ENCODE results near the gene SLC47A2. TPM values are rescaled to one million over a fixed set of nuclear protein-coding genes. Genes with fewer than 3 reads are reported as not detected.

The SLC47A2 gene
- polyA plus RNA-seq, 1 experiment = not detected

- no peak overlapping the region for H3K4me3 ChIP-seq (ENCODE audit: low read depth, low read length)
- ChIA-PET CTCF (interaction anchor here (1.2 to 7.6 kb wide), 4 partner anchors 8 to 398 kb away, joined by 3 to 84 read pairs (median 29); partner anchors contain the start of genes ALDH3A1 and B9D1), POLR2A (no interaction called here)
- TF ChIP-seq CTCF (IDR thresholded peaks at IDR 0.05; ENCODE audit: insufficient read depth, low read depth, low read length) = no peak
- no peaks in the 10 kb centered on the region; the same call in none of the 2 replicates for H3K27me3 ChIP-seq (ENCODE audit: control insufficient read depth, insufficient read depth, low read length)
- no peak for DNase-seq (ENCODE audit: low read depth)
- no peaks in the 10 kb centered on the region for H3K36me3 ChIP-seq (ENCODE audit: control insufficient read depth, insufficient read depth, low read length)
These were observed 44.4 kb upstream of the SLC47A2 start for GRCh38 chr17:19760746-19761145.

GRCh38 chr17:19759568-19760549 is 43.5 kb upstream of the SLC47A2 start:
- CTCF ChIA-PET = interaction anchor here (1.2 to 7.6 kb wide), 4 partner anchors 7 to 397 kb away, joined by 3 to 84 read pairs (median 29); partner anchors contain the start of genes ALDH3A1 and B9D1
- no peak for DNase-seq (ENCODE audit: low read depth)
- no peak for TF ChIP-seq CTCF (IDR thresholded peaks at IDR 0.05; ENCODE audit: insufficient read depth, low read depth, low read length)
- no peaks in the 10 kb centered on the region; the same call in none of the 2 replicates for H3K27me3 ChIP-seq (ENCODE audit: control insufficient read depth, insufficient read depth, low read length)
- no peaks in the 10 kb centered on the region for H3K36me3 ChIP-seq (ENCODE audit: control insufficient read depth, insufficient read depth, low read length)
- POLR2A ChIA-PET = no interaction called here
- H3K4me3 ChIP-seq (ENCODE audit: low read depth, low read length) = no peak overlapping the region

- CTCF ChIA-PET = interaction anchor here (0.8 to 11.6 kb wide), 3 partner anchors 6 to 244 kb away, joined by 3 to 84 read pairs (median 34); no protein-coding TSS in a partner anchor
- POLR2A ChIA-PET = no interaction called here
- no peak for TF ChIP-seq CTCF (IDR thresholded peaks at IDR 0.05; ENCODE audit: insufficient read depth, low read depth, low read length)
These were observed 41.3 kb upstream of the SLC47A2 start for GRCh38 chr17:19757536-19758180.

GRCh38 chr17:19756546-19756945 is 40.2 kb upstream of the SLC47A2 start:
- ChIA-PET CTCF (interaction anchor here (6.2 to 11.6 kb wide), 2 partner anchors 7 to 13 kb away, joined by 34 to 84 read pairs; no protein-coding TSS in a partner anchor), POLR2A (no interaction called here)
- TF ChIP-seq CTCF (IDR thresholded peaks at IDR 0.05; ENCODE audit: insufficient read depth, low read depth, low read length) = no peak
- no peak for DNase-seq (ENCODE audit: low read depth)
- no peaks in the 10 kb centered on the region for H3K36me3 ChIP-seq (ENCODE audit: control insufficient read depth, insufficient read depth, low read length)
- H3K4me3 ChIP-seq (ENCODE audit: low read depth, low read length) = no peak overlapping the region
- H3K27me3 ChIP-seq (ENCODE audit: control insufficient read depth, insufficient read depth, low read length) = no peaks in the 10 kb centered on the region; the same call in 1 of the 2 replicates

More at GRCh38 chr17:19757536-19758180, 41.3 kb upstream of the SLC47A2 start:
- no peak overlapping the region for H3K4me3 ChIP-seq (ENCODE audit: low read depth, low read length)
- no peak for DNase-seq (ENCODE audit: low read depth)
- no peaks in the 10 kb centered on the region for H3K36me3 ChIP-seq (ENCODE audit: control insufficient read depth, insufficient read depth, low read length)
- no peaks in the 10 kb centered on the region; the same call in 1 of the 2 replicates for H3K27me3 ChIP-seq (ENCODE audit: control insufficient read depth, insufficient read depth, low read length)
